Smooth muscle cell (in vitro differentiated cells): ENCODE measurements around the gene CHD6. TPM values are rescaled to one million over a fixed set of nuclear protein-coding genes. Genes with fewer than 3 reads are reported as not detected.

ENCODE experiments used
- DNase-seq: peaks from one replicate; lab custom pipeline; 2025; ENCODE audit not compliant: unreplicated experiment; lab: John Stamatoyannopoulos, UW
- H2AFZ ChIP-seq: fragments of 200-600 bp; sonication (generic); 2 replicates; pipeline ENCODE4 v1.6.0; 2016; ENCODE audit warnings: antibody characterized with exemption, low read depth, mild to moderate bottlenecking
- H3F3A ChIP-seq: fragments of 200-600 bp; sonication (generic); 2 replicates; pipeline ENCODE4 v1.6.0; 2017; ENCODE audit warnings: antibody characterized with exemption, low read depth
- H3K27ac ChIP-seq: fragments of 200-600 bp; sonication (generic); 2 replicates; pipeline ENCODE4 v1.5.1; 2016; ENCODE audit warnings: low read depth, mild to moderate bottlenecking
- H3K27me3 ChIP-seq: fragments of 200-600 bp; sonication (generic); 2 replicates; pipeline ENCODE4 v1.6.1; 2016; ENCODE audit warnings: low read depth, mild to moderate bottlenecking
- H3K36me3 ChIP-seq: fragments of 200-600 bp; sonication (generic); 2 replicates; pipeline ENCODE4 v1.5.1; 2016; ENCODE audit warnings: low read depth
- H3K4me1 ChIP-seq: fragments of 200-600 bp; sonication (generic); 2 replicates; pipeline ENCODE4 v1.5.1; 2016; ENCODE audit warnings: low read depth
- H3K4me2 ChIP-seq: fragments of 200-600 bp; sonication (generic); 2 replicates; pipeline ENCODE4 v1.6.0; 2016; ENCODE audit warnings: mild to moderate bottlenecking
- H3K4me3 ChIP-seq: fragments of 200-600 bp; sonication (generic); 2 replicates; pipeline ENCODE4 v1.5.1; 2016; ENCODE audit warnings: mild to moderate bottlenecking
- H3K79me2 ChIP-seq: fragments of 200-600 bp; sonication (generic); 2 replicates; pipeline ENCODE4 v1.6.0; 2016; ENCODE audit warnings: low read depth, mild to moderate bottlenecking
- H3K9ac ChIP-seq: fragments of 200-600 bp; sonication (generic); 2 replicates; pipeline ENCODE4 v1.6.0; 2016; ENCODE audit warnings: low read depth
- H3K9me3 ChIP-seq: fragments of 200-600 bp; sonication (generic); replicated peaks from 2 replicates; pipeline ENCODE4 v1.5.1; 2016; ENCODE audit warnings: low read depth
- H4K20me1 ChIP-seq: fragments of 200-600 bp; sonication (generic); 2 replicates; pipeline ENCODE4 v1.6.0; 2016; ENCODE audit warnings: low read depth
- CTCF ChIP-seq: fragments of 200-600 bp; sonication (generic); IDR thresholded peaks from 2 replicates; pipeline ENCODE4 v1.5.1; 2017; ENCODE audit warnings: borderline replicate concordance, mild to moderate bottlenecking, antibody characterized with exemption; ENCODE audit not compliant: insufficient read depth, poor library complexity, severe bottlenecking
- WGBS: methylation state at CpG from one replicate; pipeline ENCODE4 v1.1.7; 2016; ENCODE audit warnings: low lambda C conversion rate; 5-methylcytosine and 5-hydroxymethylcytosine counted together
- polyA plus RNA-seq: library from polyadenylated mRNA; unstranded; fragments of >200 nt; fragmentation: Nextera tagmentation; extraction: Ambion mirVana; gene quantifications from 2 replicates; pipeline ENCODE4 v1.2.1, GENCODE V29; 2016
- total RNA-seq: library from RNA; depleted of rRNA; stranded (reverse); fragments of >200 nt; gene quantifications from 2 replicates; pipeline ENCODE4 v1.2.3, GENCODE V29; 2014

CHD6 gene
- total and polyA plus RNA-seq, 2 experiments from 2014 or later = 41.7 to 47.8 TPM

- Histone ChIP-seq H3K79me2 (peaks cover 54% of the 10 kb centered on the region), H3K4me2 (no peak overlapping the region), H3K4me3 (no peak overlapping the region), H3K9ac (no peak overlapping the region), H4K20me1 (peaks cover 100% of the 10 kb centered on the region), H3K27ac (no peak overlapping the region), H3F3A (no peaks in the 10 kb centered on the region), H3K36me3 (no peaks in the 10 kb centered on the region), H3K4me1 (peaks cover 2% of the 10 kb centered on the region), H3K9me3 (no peaks in the 10 kb centered on the region), H3K27me3 (no peaks in the 10 kb centered on the region), H2AFZ (no peak overlapping the region)
- WGBS = 95% methylated on average over 3 of the region's 3 CpGs
- no peak for TF ChIP-seq CTCF
- DNase-seq = no peak
These were observed 86.5 kb downstream of the CHD6 start for GRCh38 chr20:41531518-41532275.

- Histone ChIP-seq H3K36me3 (no peaks in the 10 kb centered on the region), H3K4me2 (no peak overlapping the region), H3K9ac (no peak overlapping the region), H3K27me3 (no peaks in the 10 kb centered on the region), H3F3A (no peaks in the 10 kb centered on the region), H3K27ac (no peak overlapping the region), H3K9me3 (no peaks in the 10 kb centered on the region), H2AFZ (no peak overlapping the region), H3K4me1 (peaks cover 2% of the 10 kb centered on the region), H3K4me3 (no peak overlapping the region), H4K20me1 (peaks cover 100% of the 10 kb centered on the region), H3K79me2 (peaks cover 46% of the 10 kb centered on the region)
- no peak for TF ChIP-seq CTCF
- no peak for DNase-seq
- WGBS = 100% methylated on average over 1 of the region's 1 CpG
These were observed 87.3 kb downstream of the CHD6 start for GRCh38 chr20:41530923-41531322.

- H3K9me3 ChIP-seq = no peaks in the 10 kb centered on the region
- H3K4me1 ChIP-seq = no peaks in the 10 kb centered on the region
- H2AFZ ChIP-seq = no peak overlapping the region
- H3K9ac ChIP-seq = no peak overlapping the region
- peaks cover 44% of the 10 kb centered on the region for H3K79me2 ChIP-seq
- no peak overlapping the region for H3K27ac ChIP-seq
- no peaks in the 10 kb centered on the region for H3K36me3 ChIP-seq
- no peak for DNase-seq
- H3K4me2 ChIP-seq = no peak overlapping the region
- WGBS = 54% methylated on average over 3 of the region's 3 CpGs
- H3F3A ChIP-seq = no peaks in the 10 kb centered on the region
- no peak for TF ChIP-seq CTCF
- no peaks in the 10 kb centered on the region for H3K27me3 ChIP-seq
- peaks cover 98% of the 10 kb centered on the region for H4K20me1 ChIP-seq
- H3K4me3 ChIP-seq = no peak overlapping the region
These were observed 91.8 kb downstream of the CHD6 start for GRCh38 chr20:41526327-41526726.
